HepG2 (cell line): ENCODE data around the gene DRAP1. TPM values are rescaled to one million over a fixed set of nuclear protein-coding genes. Genes with fewer than 3 reads are reported as not detected.

Experiments
- ATF7-NPFF ChIP-seq: sonication (generic); formaldehyde crosslinking; IDR thresholded peaks from 2 replicates; pipeline ENCODE4 v1.8.1; 2023; ENCODE audit warnings: mild to moderate bottlenecking, low read depth, missing genetic modification reagents, moderate library complexity
- BCL6 ChIP-seq: IDR thresholded peaks from 2 replicates; pipeline ENCODE4 v1.6.1; 2016; ENCODE audit warnings: missing genetic modification reagents, missing compliant biosample characterization
- CREM ChIP-seq, 2 experiments: sonication (generic) in 1 of 2; formaldehyde crosslinking in 1 of 2; IDR thresholded peaks; 2 replicates each; pipeline versions ENCODE4 v1.4.0 to v1.6.1; 2016 to 2020; ENCODE audit warnings: antibody characterized with exemption in 1 of 2, mild to moderate bottlenecking in 1 of 2, missing genetic modification reagents in 1 of 2
- FOXK1 ChIP-seq: sonication (generic); formaldehyde crosslinking; IDR thresholded peaks from 2 replicates; pipeline ENCODE4 v1.4.0; 2020; ENCODE audit warnings: low read depth, missing genetic modification reagents, borderline replicate concordance
- FOXO1 ChIP-seq: sonication (generic); formaldehyde crosslinking; IDR thresholded peaks from 2 replicates; pipeline ENCODE4 v1.4.0; 2020; ENCODE audit warnings: missing genetic modification reagents
- HMG20A ChIP-seq: IDR thresholded peaks from 2 replicates; pipeline ENCODE4 v1.6.1; 2016; ENCODE audit warnings: borderline replicate concordance
- HNRNPK ChIP-seq: fragments of 200-400 bp; formaldehyde crosslinking; IDR thresholded peaks from 2 replicates; pipeline ENCODE4 v1.6.1; 2018; ENCODE audit warnings: low read length, low read depth, moderate library complexity, mild to moderate bottlenecking; ENCODE audit not compliant: poor library complexity, severe bottlenecking
- HNRNPLL ChIP-seq: fragments of 200-400 bp; formaldehyde crosslinking; IDR thresholded peaks from 2 replicates; pipeline ENCODE4 v1.6.1; 2017; ENCODE audit warnings: mild to moderate bottlenecking, low read depth, low read length; ENCODE audit not compliant: poor library complexity, severe bottlenecking
- HOXD1 ChIP-seq: sonication (generic); formaldehyde crosslinking; IDR thresholded peaks from 2 replicates; pipeline ENCODE4 v1.5.0; 2020; ENCODE audit warnings: missing genetic modification reagents
- KLF12 ChIP-seq: sonication (generic); formaldehyde crosslinking; IDR thresholded peaks from 2 replicates; pipeline ENCODE4 v1.4.0; 2020; ENCODE audit warnings: missing genetic modification reagents, borderline replicate concordance
- MTA1 ChIP-seq: sonication (generic); formaldehyde crosslinking; IDR thresholded peaks from 2 replicates; pipeline ENCODE4 v1.4.0; 2020; ENCODE audit warnings: missing genetic modification reagents, mild to moderate bottlenecking, borderline replicate concordance
- PHF20 ChIP-seq: sonication (generic); formaldehyde crosslinking; IDR thresholded peaks from 2 replicates; pipeline ENCODE4 v1.5.0; 2020; ENCODE audit warnings: mild to moderate bottlenecking, missing genetic modification reagents
- POLR2G ChIP-seq: fragments of 200-400 bp; formaldehyde crosslinking; IDR thresholded peaks from 2 replicates; pipeline ENCODE4 v1.6.1; 2018; ENCODE audit warnings: mild to moderate bottlenecking, low read depth, low read length, moderate library complexity
- SRY ChIP-seq: sonication (generic); formaldehyde crosslinking; IDR thresholded peaks from 2 replicates; pipeline ENCODE4 v1.8.0; 2022; ENCODE audit warnings: mild to moderate bottlenecking, missing genetic modification reagents
- TEAD3 ChIP-seq: optimal IDR thresholded peaks from 2 replicates; pipeline ENCODE3; 2016; ENCODE audit warnings: borderline replicate concordance
- ZNF260 ChIP-seq: sonication (generic); formaldehyde crosslinking; IDR thresholded peaks from 2 replicates; pipeline ENCODE4 v1.4.0; 2020; ENCODE audit warnings: missing genetic modification reagents, low read depth, mild to moderate bottlenecking, borderline replicate concordance
- ZNF510 ChIP-seq: sonication (generic); formaldehyde crosslinking; IDR thresholded peaks from 2 replicates; pipeline ENCODE4 v1.4.0; 2020; ENCODE audit warnings: low read depth, mild to moderate bottlenecking, missing genetic modification reagents
- ZNF558 ChIP-seq: sonication (generic); formaldehyde crosslinking; IDR thresholded peaks from 2 replicates; pipeline ENCODE4 v1.9.0; 2022; ENCODE audit warnings: mild to moderate bottlenecking, missing genetic modification reagents, borderline replicate concordance
- ZNF562 ChIP-seq: sonication (generic); formaldehyde crosslinking; IDR thresholded peaks from 2 replicates; pipeline ENCODE4 v1.8.0; 2022; ENCODE audit warnings: missing genetic modification reagents, borderline replicate concordance
- ZNF749 ChIP-seq: sonication (generic); formaldehyde crosslinking; IDR thresholded peaks from 2 replicates; pipeline ENCODE4 v1.8.0; 2022; ENCODE audit warnings: mild to moderate bottlenecking, missing genetic modification reagents, moderate library complexity, borderline replicate concordance
- ZSCAN31 ChIP-seq: sonication (generic); formaldehyde crosslinking; IDR thresholded peaks from 2 replicates; pipeline ENCODE4 v1.5.0; 2020; ENCODE audit warnings: low read depth, mild to moderate bottlenecking, missing genetic modification reagents
- polyA plus RNA-seq, 8 experiments: library from polyadenylated mRNA; depleted of rRNA in 3 of 8; stranded (reverse) in 7 of 8; unstranded in 1 of 8; fragments of >200 nt; fragmentation: Illumina TruSeq in 4 of 8; extraction: Trizol in 4 of 8; gene quantifications; 2 replicates each; pipeline versions ENCODE4 v1.2.1 to v1.2.3, GENCODE V29; 2011 to 2016; ENCODE audit warnings: low read depth in 4 of 8, missing spikeins in 1 of 8, mixed read lengths in 1 of 8; ENCODE audit not compliant: insufficient read depth in 1 of 8
- total RNA-seq, 5 experiments: library from RNA; depleted of rRNA; stranded (reverse); fragments of >200 nt; fragmentation: Illumina TruSeq; extraction: Trizol; gene quantifications; 2 replicates each; pipeline ENCODE4 v1.2.3, GENCODE V29; 2016; ENCODE audit warnings: low read depth in 1 of 5
- TF ChIP-seq, protein P1 (sequence below): sonication (generic); formaldehyde crosslinking; IDR thresholded peaks from 2 replicates; pipeline ENCODE4 v1.4.0; 2020; ENCODE audit warnings: missing genetic modification reagents, borderline replicate concordance
- TF ChIP-seq, protein P2 (sequence below): sonication (generic); formaldehyde crosslinking; IDR thresholded peaks from 2 replicates; pipeline ENCODE4 v1.4.0; 2020; ENCODE audit warnings: missing genetic modification reagents, mild to moderate bottlenecking, borderline replicate concordance

The DRAP1 gene
- total and polyA plus RNA-seq, 2 of the 13 experiments (the other 11 are each of a cell fraction or from before 2014, with no cell fraction given), result 46.8 to 52.3 TPM

DNA sequence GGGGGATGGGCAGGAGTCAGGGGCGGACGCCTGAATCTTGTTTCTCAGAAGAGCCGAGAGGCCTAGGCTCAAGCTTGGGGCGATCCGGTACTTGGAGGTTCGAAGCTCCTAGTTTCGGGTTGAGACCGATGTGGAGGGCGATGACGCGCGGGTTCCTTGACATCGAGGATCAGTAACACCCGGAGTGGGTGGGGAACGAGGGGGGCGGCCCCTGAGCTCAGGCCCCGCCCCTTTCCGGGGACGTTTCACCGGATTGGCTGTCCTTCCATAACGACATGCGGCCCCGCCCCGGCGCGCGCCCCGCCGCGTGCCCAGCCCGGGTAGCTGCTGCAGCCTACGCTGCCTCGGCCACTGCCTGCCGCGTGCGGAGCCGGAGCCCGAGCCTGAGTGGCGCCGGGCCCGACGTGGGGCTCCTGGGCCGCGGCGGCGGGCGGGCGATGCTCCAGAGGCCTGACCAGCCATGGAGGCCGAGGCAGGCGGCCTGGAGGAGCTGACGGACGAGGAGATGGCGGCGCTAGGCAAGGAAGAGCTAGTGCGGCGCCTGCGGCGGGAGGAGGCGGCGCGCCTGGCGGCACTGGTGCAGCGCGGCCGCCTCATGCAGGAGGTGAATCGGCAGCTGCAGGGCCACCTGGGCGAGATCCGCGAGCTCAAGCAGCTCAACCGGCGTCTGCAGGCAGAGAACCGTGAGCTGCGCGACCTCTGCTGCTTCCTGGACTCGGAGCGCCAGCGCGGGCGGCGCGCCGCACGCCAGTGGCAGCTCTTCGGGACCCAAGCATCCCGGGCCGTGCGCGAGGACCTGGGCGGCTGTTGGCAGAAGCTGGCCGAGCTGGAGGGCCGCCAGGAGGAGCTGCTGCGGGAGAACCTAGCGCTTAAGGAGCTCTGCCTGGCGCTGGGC lies 28.7 kb upstream of the DRAP1 start, which contains the start of gene CCDC85B (continued):
- TF ChIP-seq HOXD1 (CRISPR knock-in tag) (0 out of 2 replicates have a peak, but pooled peaks have one; percentile 20), SRY (peak; percentile 95), ZSCAN31 (peak; percentile 96), POLR2G (peak; percentile 87), FOXK1 (CRISPR knock-in tag) (peak; percentile 30; the same call in 1 of the 2 replicates), HMG20A (CRISPR knock-in tag) (no peak), ZNF260 (no peak), KLF12 (CRISPR knock-in tag) (peak; percentile 58; the same call in 1 of the 2 replicates), ATF7-NPFF (CRISPR knock-in tag) (peak; percentile 79), HNRNPK (peak; percentile 59), ZNF749 (CRISPR knock-in tag) (peak; percentile 72; the same call in 1 of the 2 replicates), HNRNPLL (peak; percentile 63), TEAD3 (no peak), ZNF562 (CRISPR knock-in tag) (peak; percentile 66; the same call in 1 of the 2 replicates), CREM (IDR thresholded peaks at IDR 0.05) (peak; percentile 32; the same call in 1 of the 2 replicates), CREM (CRISPR knock-in tag; IDR thresholded peaks at IDR 0.05) (no peak), MTA1 (CRISPR knock-in tag) (no peak), FOXO1 (CRISPR knock-in tag) (peak; percentile 32; the same call in 1 of the 2 replicates), BCL6 (0 out of 2 replicates have a peak, but pooled peaks have one; percentile 8), PHF20 (peak; percentile 68; the same call in 1 of the 2 replicates), ZNF558 (CRISPR knock-in tag) (peak; percentile 78; the same call in 1 of the 2 replicates), ZNF510 (CRISPR knock-in tag) (no peak; the same call in 1 of the 2 replicates)
- TF ChIP-seq, protein P1, sequence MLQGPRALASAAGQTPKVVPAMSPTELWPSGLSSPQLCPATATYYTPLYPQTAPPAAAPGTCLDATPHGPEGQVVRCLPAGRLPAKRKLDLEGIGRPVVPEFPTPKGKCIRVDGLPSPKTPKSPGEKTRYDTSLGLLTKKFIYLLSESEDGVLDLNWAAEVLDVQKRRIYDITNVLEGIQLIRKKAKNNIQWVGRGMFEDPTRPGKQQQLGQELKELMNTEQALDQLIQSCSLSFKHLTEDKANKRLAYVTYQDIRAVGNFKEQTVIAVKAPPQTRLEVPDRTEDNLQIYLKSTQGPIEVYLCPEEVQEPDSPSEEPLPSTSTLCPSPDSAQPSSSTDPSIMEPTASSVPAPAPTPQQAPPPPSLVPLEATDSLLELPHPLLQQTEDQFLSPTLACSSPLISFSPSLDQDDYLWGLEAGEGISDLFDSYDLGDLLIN, result peak; percentile 85; the same call in 1 of the 2 replicates
- TF ChIP-seq, protein P2, sequence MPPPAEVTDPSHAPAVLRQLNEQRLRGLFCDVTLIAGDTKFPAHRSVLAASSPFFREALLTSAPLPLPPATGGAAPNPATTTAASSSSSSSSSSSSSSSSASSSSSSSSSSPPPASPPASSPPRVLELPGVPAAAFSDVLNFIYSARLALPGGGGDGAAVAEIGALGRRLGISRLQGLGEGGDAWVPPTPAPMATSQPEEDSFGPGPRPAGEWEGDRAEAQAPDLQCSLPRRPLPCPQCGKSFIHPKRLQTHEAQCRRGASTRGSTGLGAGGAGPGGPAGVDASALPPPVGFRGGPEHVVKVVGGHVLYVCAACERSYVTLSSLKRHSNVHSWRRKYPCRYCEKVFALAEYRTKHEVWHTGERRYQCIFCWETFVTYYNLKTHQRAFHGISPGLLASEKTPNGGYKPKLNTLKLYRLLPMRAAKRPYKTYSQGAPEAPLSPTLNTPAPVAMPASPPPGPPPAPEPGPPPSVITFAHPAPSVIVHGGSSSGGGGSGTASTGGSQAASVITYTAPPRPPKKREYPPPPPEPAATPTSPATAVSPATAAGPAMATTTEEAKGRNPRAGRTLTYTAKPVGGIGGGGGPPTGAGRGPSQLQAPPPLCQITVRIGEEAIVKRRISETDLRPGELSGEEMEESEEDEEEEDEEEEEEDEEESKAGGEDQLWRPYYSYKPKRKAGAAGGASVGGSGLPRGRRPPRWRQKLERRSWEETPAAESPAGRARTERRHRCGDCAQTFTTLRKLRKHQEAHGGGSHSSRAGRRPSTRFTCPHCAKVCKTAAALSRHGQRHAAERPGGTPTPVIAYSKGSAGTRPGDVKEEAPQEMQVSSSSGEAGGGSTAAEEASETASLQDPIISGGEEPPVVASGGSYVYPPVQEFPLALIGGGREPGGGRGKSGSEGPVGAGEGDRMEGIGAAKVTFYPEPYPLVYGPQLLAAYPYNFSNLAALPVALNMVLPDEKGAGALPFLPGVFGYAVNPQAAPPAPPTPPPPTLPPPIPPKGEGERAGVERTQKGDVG (CRISPR knock-in tag), result no peak
